HG03039 (cell line): Measurements from ENCODE around the gene CCDC71.

Experiments used
- ATAC-seq: cut with Tn5 transposase; IDR thresholded peaks from one replicate; pipeline ENCODE4 v1.9.1; 2021; ENCODE audit warnings: mild to moderate bottlenecking, moderate library complexity; ENCODE audit not compliant: unreplicated experiment

The CCDC71 gene

GRCh38 chr3:49132073-49132436 is 34.1 kb downstream of the CCDC71 start:
- no peak for ATAC-seq

GRCh38 chr3:49131576-49131975 is 34.6 kb downstream of the CCDC71 start:
- no peak for ATAC-seq

DNA sequence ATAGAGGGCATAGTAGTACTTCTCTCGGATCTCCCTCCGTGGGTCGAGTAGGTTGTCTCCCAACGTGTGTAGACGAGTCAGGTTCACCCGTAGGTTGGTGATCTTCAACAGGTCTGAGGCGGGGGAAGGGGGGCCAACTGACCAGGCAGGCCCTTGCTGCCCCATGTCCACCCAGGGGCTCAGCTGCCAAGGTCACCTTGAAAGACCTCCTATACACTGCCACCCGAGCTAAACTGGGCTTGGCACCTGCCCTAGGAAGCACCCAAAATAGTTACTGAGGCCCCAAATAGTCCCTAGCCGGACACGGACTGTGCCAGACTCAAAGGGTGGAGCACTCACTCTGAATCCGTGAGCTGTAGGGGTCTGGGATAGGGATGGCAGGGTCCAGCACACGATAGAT is 35.1 kb downstream of the CCDC71 start:
- ATAC-seq = no peak

DNA sequence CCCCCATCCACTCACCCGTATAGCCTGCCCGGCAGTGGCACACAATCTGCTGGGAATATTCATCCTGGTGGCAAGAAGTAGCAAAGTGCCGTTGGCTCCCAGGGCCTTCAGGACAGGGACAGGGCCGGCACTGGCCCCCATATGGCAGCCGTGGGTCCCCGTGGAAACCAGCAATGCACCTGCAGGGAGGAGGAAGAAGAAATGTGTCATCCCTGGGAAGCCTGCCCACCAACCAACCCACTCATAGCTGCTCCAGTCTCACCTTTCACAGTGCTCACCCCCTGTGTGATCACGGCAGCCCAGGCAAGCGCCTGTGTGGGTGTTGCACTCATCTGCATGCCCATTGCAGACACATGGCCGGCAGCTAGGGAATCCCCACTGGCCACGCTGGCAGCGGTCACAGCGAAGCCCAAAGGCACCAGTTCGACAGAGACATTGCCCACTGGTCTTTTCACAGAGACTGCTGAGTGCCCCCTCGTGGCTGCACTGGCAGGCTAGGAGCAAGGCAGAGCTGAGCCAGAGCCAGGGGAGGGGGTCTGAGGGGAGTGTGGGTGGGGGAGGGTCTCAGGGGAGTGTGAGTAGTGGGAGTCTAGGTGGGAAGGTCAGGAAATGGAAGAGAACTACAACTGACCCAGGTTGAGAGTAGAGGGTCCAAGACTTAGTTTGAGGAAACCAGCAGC is 41.0 kb downstream of the CCDC71 start:
- no peak for ATAC-seq

GRCh38 chr3:49124203-49124602 is 41.9 kb downstream of the CCDC71 start:
- ATAC-seq = no peak

GRCh38 chr3:49123687-49124086 is 42.4 kb downstream of the CCDC71 start:
- no peak for ATAC-seq

GRCh38 chr3:49122886-49123545 is 43.1 kb downstream of the CCDC71 start:
- ATAC-seq = no peak

GRCh38 chr3:49122451-49122850 is 43.7 kb downstream of the CCDC71 start:
- no peak for ATAC-seq

DNA sequence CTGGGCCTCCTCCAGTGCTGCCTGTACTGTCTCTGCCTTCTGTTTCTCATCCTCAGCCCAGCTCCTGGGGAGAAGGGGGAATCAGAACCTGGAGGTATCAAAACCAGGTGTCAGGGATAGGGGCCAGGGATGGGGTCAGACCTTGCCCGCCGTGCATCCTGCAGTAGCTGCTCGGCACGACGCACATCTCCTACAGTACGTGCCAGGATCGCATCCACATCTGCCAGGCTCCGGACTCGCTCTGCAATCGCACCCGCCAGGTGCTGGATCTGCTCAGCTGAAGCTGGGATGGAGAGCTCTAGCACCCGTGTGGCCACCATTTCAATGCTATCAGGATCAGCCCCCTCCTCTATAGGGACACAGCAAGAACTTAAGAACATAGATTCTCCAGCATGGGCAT is 44.1 kb downstream of the CCDC71 start:
- ATAC-seq = no peak

DNA sequence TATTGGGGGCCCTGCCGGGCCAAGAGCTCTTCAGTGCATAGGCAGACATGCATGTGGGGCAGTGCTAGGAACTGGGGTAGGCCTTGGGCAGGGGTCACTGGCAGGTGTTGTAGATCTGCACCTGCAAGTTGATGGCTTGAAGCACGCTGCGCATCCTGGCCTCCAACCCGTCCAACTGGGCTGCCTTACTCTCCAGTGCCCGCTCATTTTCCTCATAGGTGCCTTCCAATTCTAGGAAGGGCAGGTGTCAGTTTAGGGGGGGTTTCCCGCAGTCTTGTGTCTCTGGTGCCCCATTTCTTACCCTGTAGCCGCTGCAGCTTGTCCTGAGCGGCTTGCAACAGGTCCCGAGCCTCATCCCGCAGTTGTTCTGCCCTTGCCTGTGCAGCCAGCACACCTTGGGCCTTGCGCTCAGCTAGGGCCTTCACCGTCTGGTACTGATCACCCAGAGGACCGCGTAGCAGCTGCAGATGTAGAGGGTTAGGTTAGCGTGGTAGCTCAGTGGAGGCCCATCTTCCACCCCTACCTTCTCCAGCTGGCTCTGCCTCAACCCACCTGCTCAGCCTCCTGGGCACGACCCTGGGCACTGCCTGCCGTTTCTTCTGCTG is 44.9 kb downstream of the CCDC71 start:
- ATAC-seq = no peak

- ATAC-seq = peak; percentile 77
Measured at GRCh38 chr3:49120438-49121131, 45.5 kb downstream of the CCDC71 start, which contains the start of gene USP19. Gene USP19 (minus strand): TSS chr3:49120823. CDS start chr3:49119145, 1,678 bp downstream.

DNA sequence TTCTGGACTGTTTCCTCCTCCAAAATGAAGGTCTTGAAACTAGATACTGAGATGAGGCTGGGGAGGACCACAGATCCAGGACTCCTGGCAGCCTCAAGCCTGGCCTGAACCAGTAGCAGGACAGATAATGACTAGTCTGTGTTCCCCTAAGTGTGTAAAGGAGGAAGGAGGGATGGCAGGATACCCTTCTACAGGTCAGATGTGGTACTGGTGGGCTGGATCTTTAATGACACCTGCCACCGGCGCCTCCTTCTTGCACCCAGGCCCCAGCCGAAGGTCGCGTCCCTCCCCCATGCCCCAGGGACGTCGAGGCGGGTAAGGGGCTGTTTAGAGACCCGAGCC is 46.1 kb downstream of the CCDC71 start:
- no peak for ATAC-seq

DNA sequence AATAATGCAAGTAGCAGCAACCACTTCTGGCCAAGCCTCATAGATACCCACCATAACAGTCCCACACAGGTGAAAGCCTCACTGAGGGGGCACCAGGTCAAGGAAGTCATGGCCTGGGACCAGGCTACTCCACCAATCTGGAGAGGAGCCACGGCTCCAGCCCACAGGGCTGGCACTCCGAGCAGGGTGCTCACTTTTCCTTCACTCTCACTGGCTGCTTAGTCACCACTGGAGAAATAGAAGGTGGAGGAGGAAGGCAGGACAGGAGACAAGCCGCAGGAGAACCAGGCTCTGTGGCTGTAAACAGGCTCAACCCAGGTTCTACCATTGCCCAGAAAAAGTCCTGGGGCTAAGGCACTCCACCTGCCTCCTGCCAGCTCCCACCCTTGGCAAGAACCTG is 46.7 kb downstream of the CCDC71 start:
- no peak for ATAC-seq

DNA sequence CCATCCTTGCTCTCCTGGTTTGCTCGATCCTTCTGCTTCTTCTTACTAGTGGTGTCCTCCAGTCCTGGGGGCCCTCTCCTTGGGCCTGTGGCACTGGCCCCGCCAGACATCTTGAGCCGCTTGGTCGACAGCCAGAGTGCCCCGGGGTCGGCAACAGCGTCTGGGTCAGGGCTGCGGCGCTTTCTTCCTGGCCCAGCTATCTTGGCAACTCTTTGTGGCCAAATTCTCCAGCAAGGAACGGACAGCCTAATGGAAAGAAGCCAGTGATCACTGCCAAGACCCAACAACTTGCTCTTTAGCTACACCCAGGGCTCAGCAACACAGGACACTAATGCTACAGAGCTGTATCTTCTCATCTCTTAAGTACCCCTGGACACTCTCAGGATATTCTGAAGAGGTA is 47.1 kb downstream of the CCDC71 start:
- ATAC-seq = no peak
